CD14-positive monocyte (primary cell): Measurements from ENCODE around the gene AVPR2. TPM values are rescaled to one million over a fixed set of nuclear protein-coding genes. Genes with fewer than 3 reads are reported as not detected.

ENCODE experiments used
- DNase-seq, 3 donors: peaks; one replicate each; pipeline ENCODE4 v3.0.0-alpha.2; 2011 to 2022
- H2AFZ ChIP-seq: 2 replicates; pipeline ENCODE4 v1.6.0; 2012; ENCODE audit warnings: mild to moderate bottlenecking, low read depth, low read length, inconsistent platforms; ENCODE audit not compliant: insufficient read depth, poor library complexity, severe bottlenecking
- H3K27ac ChIP-seq, 2 donors: 1 replicate in 1 of 2; 2 replicates in 1 of 2; pipeline ENCODE4 v1.5.1; 2012 to 2013; ENCODE audit warnings: low read length in 2 of 2, control low read depth in 1 of 2, inconsistent platforms in 1 of 2, low read depth in 1 of 2, mild to moderate bottlenecking in 1 of 2
- H3K27me3 ChIP-seq, 2 donors: one replicate each; pipeline versions ENCODE4 v1.6.0 to v1.6.1; 2011 to 2013; ENCODE audit warnings: low read length in 2 of 2; ENCODE audit not compliant: control insufficient read depth in 2 of 2, insufficient read depth in 2 of 2
- H3K36me3 ChIP-seq, 2 donors: replicated peaks in 1 of 2; 1 replicate in 1 of 2; 2 replicates in 1 of 2; pipeline versions ENCODE4 v1.5.1 to v1.6.1; 2012 to 2013; ENCODE audit warnings: low read length in 2 of 2, control low read depth in 1 of 2, inconsistent platforms in 1 of 2, mild to moderate bottlenecking in 1 of 2; ENCODE audit not compliant: insufficient read depth in 2 of 2, control insufficient read depth in 1 of 2
- H3K4me1 ChIP-seq, 2 donors: 1 replicate in 1 of 2; 2 replicates in 1 of 2; pipeline versions ENCODE4 v1.5.1 to v1.6.1; 2012 to 2013; ENCODE audit warnings: low read length in 2 of 2, control low read depth in 1 of 2, inconsistent platforms in 1 of 2, mild to moderate bottlenecking in 1 of 2, moderate library complexity in 1 of 2; ENCODE audit not compliant: insufficient read depth in 2 of 2, control insufficient read depth in 1 of 2
- H3K4me2 ChIP-seq: replicated peaks from 2 replicates; pipeline ENCODE3; 2012; ENCODE audit warnings: low read length, moderate library complexity, mild to moderate bottlenecking; ENCODE audit not compliant: poor library complexity, severe bottlenecking; ENCODE audit errors: extremely low read depth
- H3K4me3 ChIP-seq, 3 experiments: fragments of 200-600 bp in 1 of 3; sonication (generic) in 1 of 3; replicated peaks in 1 of 3; 1 replicate in 2 of 3; 2 replicates in 1 of 3; pipeline ENCODE4 v1.5.1; 2011 to 2013; ENCODE audit warnings: low read length in 3 of 3, mild to moderate bottlenecking in 3 of 3, control low read depth in 2 of 3, low read depth in 2 of 3, inconsistent platforms in 1 of 3, moderate library complexity in 1 of 3
- H3K79me2 ChIP-seq: 2 replicates; pipeline ENCODE4 v1.6.0; 2012; ENCODE audit warnings: mild to moderate bottlenecking, control low read depth, inconsistent platforms, low read length, moderate library complexity; ENCODE audit not compliant: insufficient read depth
- H3K9ac ChIP-seq: 2 replicates; pipeline ENCODE4 v1.6.0; 2017; ENCODE audit warnings: low read length, mild to moderate bottlenecking; ENCODE audit not compliant: insufficient read depth, poor library complexity, severe bottlenecking
- H3K9me3 ChIP-seq, 2 donors: replicated peaks in 1 of 2; 1 replicate in 1 of 2; 2 replicates in 1 of 2; pipeline versions ENCODE4 v1.5.1 to v1.6.1; 2012 to 2013; ENCODE audit warnings: low read length in 2 of 2, control low read depth in 1 of 2; ENCODE audit not compliant: control insufficient read depth in 1 of 2, insufficient read depth in 1 of 2
- H4K20me1 ChIP-seq: 2 replicates; pipeline ENCODE4 v1.6.0; 2012; ENCODE audit warnings: mild to moderate bottlenecking, low read length, control low read depth, moderate library complexity; ENCODE audit not compliant: insufficient read depth
- H3K27ac Mint-ChIP-seq, 7 donors: one replicate each; pipeline ENCODE4 v1.8.0; 2020; ENCODE audit warnings: mild to moderate bottlenecking in 7 of 7, mixed read lengths in 7 of 7, moderate library complexity in 6 of 7, inconsistent platforms in 2 of 7
- H3K27me3 Mint-ChIP-seq, 3 donors: one replicate each; pipeline ENCODE4 v1.8.0; 2021 to 2022; ENCODE audit warnings: low read depth in 3 of 3, mild to moderate bottlenecking in 3 of 3, mixed read lengths in 3 of 3, moderate library complexity in 3 of 3, inconsistent platforms in 1 of 3
- H3K36me3 Mint-ChIP-seq, 2 donors: one replicate each; pipeline ENCODE4 v1.8.0; 2020; ENCODE audit warnings: mixed read lengths in 2 of 2, inconsistent platforms in 1 of 2, mild to moderate bottlenecking in 1 of 2
- H3K4me1 Mint-ChIP-seq: one replicate; pipeline ENCODE4 v1.8.0; 2020; ENCODE audit warnings: mild to moderate bottlenecking, mixed read lengths
- H3K4me3 Mint-ChIP-seq, 2 donors: one replicate each; pipeline ENCODE4 v1.8.0; 2020; ENCODE audit warnings: mild to moderate bottlenecking in 2 of 2, mixed read lengths in 2 of 2, moderate library complexity in 1 of 2
- H3K9me3 Mint-ChIP-seq, 7 donors: one replicate each; pipeline ENCODE4 v1.8.0; 2020 to 2022; ENCODE audit warnings: mixed read lengths in 7 of 7, mild to moderate bottlenecking in 6 of 7, moderate library complexity in 6 of 7, inconsistent platforms in 2 of 7
- WGBS: methylation state at CpG from one replicate; pipeline ENCODE4 v1.1.5; 2013; ENCODE audit warnings: missing lambda C conversion rate; ENCODE audit not compliant: insufficient coverage; 5-methylcytosine and 5-hydroxymethylcytosine counted together
- intact Hi-C, 2 donors: fragments of 100-400 bp; cut with micrococcal nuclease; formaldehyde crosslinking; loops; one replicate each; pipeline versions ENCODE4 v1.15.0 to v1.15.1; 2023
- polyA plus RNA-seq, 3 donors: library from polyadenylated mRNA; depleted of rRNA in 1 of 3; unstranded in 2 of 3; stranded (reverse) in 1 of 3; fragments of 300-500 nt in 2 of 3; fragments of >200 nt in 1 of 3; fragmentation: Illumina TruSeq in 2 of 3; gene quantifications; 1 replicate in 2 of 3; 2 replicates in 1 of 3; pipeline ENCODE4 v1.2.3, GENCODE V29; 2012 to 2021
- TF ChIP-seq, protein P1 (sequence below): fragments of 200-600 bp; IDR thresholded peaks from one replicate; pipeline ENCODE4 v1.8.0; 2022; ENCODE audit warnings: antibody characterized with exemption, mild to moderate bottlenecking

The AVPR2 gene
- polyA plus RNA-seq, 3 donors, result 0.14 to 0.27 TPM; not detected in 1

DNA sequence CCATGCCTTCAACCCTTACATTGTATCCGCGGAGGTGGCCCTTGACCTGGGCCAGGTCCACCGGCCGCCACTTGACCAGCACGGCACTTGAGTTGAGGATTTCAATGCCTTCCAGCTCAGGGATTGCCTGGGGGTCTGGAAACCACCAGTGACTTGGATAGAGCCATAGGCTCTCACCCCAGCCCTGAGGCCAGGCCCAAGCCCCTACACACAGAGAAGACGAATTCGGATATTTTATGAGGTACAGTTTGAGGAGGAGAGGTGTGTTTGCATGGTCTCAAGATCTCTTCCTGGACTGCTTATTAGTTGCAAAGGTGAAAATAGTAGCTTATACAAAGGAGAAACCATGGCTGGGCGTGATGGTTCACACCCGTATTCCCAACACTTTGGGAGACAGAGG lies 38.8 kb upstream of the AVPR2 start:
- no peaks in the 10 kb centered on the region for H3K36me3 ChIP-seq
- H3K36me3 Mint-ChIP-seq, result no peaks in the 10 kb centered on the region
- no peaks in the 10 kb centered on the region for H3K4me1 ChIP-seq
- no peaks in the 10 kb centered on the region for H3K27me3 ChIP-seq
- H3K27ac ChIP-seq, result no peak overlapping the region
- H2AFZ ChIP-seq, result no peak overlapping the region
- peaks cover 0 to 9% (median 0%) of the 10 kb centered on the region in 7 donors for H3K9me3 Mint-ChIP-seq
- H3K4me2 ChIP-seq, result no peak overlapping the region
- H3K9me3 ChIP-seq, result no peaks in the 10 kb centered on the region
- intact Hi-C loops, result no loop called here
- no peaks in the 10 kb centered on the region for H3K4me1 Mint-ChIP-seq
- H3K27ac Mint-ChIP-seq, result no peak overlapping the region
- H3K79me2 ChIP-seq, result no peaks in the 10 kb centered on the region
- no peak overlapping the region for H3K4me3 Mint-ChIP-seq
- no peak overlapping the region for H3K4me3 ChIP-seq
- no peak overlapping the region for H3K9ac ChIP-seq
- peaks cover 6 to 36% (median 8%) of the 10 kb centered on the region in 3 donors for H3K27me3 Mint-ChIP-seq
- WGBS, result no CpG with 5 or more reads among the region's 9 CpGs
- TF ChIP-seq, protein P1, sequence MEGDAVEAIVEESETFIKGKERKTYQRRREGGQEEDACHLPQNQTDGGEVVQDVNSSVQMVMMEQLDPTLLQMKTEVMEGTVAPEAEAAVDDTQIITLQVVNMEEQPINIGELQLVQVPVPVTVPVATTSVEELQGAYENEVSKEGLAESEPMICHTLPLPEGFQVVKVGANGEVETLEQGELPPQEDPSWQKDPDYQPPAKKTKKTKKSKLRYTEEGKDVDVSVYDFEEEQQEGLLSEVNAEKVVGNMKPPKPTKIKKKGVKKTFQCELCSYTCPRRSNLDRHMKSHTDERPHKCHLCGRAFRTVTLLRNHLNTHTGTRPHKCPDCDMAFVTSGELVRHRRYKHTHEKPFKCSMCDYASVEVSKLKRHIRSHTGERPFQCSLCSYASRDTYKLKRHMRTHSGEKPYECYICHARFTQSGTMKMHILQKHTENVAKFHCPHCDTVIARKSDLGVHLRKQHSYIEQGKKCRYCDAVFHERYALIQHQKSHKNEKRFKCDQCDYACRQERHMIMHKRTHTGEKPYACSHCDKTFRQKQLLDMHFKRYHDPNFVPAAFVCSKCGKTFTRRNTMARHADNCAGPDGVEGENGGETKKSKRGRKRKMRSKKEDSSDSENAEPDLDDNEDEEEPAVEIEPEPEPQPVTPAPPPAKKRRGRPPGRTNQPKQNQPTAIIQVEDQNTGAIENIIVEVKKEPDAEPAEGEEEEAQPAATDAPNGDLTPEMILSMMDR, result no peak
- H4K20me1 ChIP-seq, result no peaks in the 10 kb centered on the region
- no peak for DNase-seq

DNA sequence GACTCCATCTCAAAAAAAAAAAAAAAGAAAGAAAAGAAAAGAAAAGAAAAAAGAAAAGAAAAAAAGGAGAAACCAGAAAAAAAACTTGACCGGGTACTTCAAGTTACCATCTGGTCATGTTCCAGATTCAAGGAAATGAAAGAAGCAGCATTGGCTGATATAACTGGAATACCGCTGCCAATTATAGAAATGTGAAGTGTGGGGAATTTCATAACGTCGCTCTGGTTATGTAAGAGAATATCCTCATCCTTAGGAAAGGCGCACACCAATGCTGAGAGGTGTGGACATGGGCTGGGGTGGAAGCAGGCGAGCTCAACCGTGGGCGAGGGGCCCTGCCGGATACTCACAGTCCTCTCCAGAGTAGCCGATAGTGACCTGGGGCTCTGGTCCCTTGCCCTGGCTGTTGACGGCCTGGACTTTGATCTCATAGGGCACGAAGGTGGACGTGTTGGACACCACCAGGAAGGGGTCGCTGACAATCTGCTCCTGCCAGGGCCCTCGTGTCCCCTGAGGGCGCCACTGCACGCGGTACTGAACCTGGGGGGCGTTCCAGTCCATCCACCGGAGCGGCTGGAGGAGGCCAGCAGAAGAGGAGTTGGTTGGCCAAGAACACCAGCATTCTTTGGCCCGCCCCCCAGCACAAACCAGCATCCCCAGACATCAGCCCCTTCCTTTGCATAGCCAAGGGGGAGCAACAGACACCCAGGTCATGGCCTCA lies 38.0 kb upstream of the AVPR2 start:
- Mint-ChIP-seq H3K27ac (no peak overlapping the region), H3K36me3 (no peaks in the 10 kb centered on the region), H3K4me3 (no peak overlapping the region), H3K4me1 (no peaks in the 10 kb centered on the region), H3K27me3 (peaks cover 8 to 34% (median 13%) of the 10 kb centered on the region in 3 donors), H3K9me3 (peaks cover 0 to 10% (median 0%) of the 10 kb centered on the region in 7 donors)
- no peaks in the 10 kb centered on the region for H3K4me1 ChIP-seq
- H3K9me3 ChIP-seq, result no peaks in the 10 kb centered on the region
- 61% methylated on average over 5 of the region's 22 CpGs for WGBS
- H3K4me2 ChIP-seq, result no peak overlapping the region
- H3K4me3 ChIP-seq, result no peak overlapping the region
- H3K9ac ChIP-seq, result no peak overlapping the region
- H4K20me1 ChIP-seq, result no peaks in the 10 kb centered on the region
- no peak for DNase-seq
- no peaks in the 10 kb centered on the region for H3K27me3 ChIP-seq
- no peaks in the 10 kb centered on the region for H3K36me3 ChIP-seq
- H2AFZ ChIP-seq, result no peak overlapping the region
- intact Hi-C loops, result no loop called here
- TF ChIP-seq, protein P1, result no peak
- no peaks in the 10 kb centered on the region for H3K79me2 ChIP-seq
- H3K27ac ChIP-seq, result no peak overlapping the region
